ENCODE data around the gene GBA2.

The GBA2 gene

DNA sequence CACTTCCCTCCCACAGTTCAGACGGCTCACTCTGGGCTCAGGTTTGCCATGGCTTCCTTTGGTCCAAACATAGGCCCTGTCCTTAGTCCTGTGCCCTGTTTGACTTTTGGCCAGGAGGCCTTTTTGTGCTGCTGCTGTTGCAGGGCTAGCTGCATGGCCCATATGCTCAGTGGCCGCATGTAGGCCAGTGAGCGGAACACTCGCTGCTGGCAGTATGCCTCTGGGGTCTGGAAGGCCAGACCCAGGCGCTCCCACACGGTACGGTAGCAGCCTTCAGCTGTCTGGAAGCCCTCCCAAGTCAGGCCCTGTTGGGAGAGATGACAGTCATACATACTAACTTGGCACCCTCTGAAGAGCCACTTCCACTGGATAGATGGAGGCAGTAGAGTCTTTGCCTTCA, 11.9 kb downstream of the GBA2 start:
- DNase-seq: no peak

DNA sequence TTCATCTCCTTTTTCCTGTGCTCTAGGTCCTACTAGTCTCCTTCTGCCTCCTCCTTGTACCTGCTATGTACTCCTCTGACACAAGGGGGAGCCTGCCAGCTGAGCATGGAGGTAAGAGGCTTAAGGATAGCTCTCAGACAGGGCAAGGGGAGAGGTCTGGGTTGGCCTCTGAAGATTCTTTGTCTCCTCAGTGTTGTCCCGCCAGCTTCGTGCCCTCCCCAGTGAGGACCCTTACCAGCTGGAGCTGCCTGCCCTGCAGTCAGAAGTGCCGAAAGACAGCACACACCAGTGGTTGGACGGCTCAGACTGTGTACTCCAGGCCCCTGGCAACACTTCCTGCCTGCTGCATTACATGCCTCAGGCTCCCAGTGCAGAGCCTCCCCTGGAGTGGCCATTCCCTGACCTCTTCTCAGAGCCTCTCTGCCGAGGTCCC, 12.8 kb downstream of the GBA2 start:
- no peak for DNase-seq

DNA sequence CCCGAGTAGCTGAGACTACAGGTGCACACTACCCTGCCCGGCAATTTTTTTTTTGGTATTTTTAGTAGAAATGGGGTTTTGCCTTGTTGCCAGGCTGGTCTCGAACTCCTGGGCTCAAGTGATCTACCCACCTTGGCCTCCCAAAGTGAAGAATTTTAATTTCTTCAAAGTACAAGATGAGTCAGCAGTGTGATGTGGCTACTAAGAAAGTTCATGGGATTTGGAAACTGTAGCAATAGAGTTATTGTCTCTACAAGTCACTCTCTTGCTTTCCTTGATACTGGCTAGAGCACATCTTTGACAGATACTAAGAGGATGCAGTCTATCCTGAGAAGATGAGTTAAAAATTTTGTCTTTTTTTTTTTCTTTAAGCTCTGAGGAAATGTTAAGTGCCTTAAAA, 14.9 kb downstream of the GBA2 start:
- DNase-seq: no peak

DNA sequence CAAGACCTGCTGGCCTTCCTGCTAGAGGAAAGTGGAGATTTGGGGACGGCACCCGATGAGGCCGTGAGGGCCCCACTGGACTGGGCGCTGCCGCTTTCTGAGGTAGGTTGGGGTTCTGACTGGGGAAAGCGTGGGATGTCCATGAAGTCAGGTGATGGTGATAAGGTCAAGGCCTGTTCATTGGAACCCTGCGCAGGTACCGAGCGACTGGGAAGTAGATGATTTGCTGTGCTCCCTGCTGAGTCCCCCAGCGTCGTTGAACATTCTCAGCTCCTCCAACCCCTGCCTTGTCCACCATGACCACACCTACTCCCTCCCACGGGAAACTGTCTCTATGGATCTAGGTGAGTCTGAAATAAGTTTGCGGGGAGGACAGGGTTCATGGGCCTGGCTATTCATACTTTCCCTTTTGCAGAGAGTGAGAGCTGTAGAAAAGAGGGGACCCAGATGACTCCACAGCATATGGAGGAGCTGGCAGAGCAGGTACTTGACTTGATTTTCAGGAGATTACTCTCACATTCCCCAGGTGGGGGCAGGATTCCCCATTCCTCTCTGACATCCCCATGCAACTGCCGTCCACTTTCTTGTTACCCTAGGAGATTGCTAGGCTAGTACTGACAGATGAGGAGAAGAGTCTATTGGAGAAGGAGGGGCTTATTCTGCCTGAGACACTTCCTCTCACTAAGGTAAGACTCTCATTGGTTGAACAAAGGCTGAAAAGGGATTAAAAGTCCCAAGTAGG, 16.1 kb downstream of the GBA2 start:
- DNase-seq: no peak

- DNase-seq: peak; percentile 65
Observed at GRCh38 chr9:35732185-35732799, 16.7 kb downstream of the GBA2 start, which contains the start of the genes CREB3 and TLN1. Gene CREB3, plus strand, starts transcription at chr9:35732666. Its CDS starts 107 bp downstream, at chr9:35732773. Gene TLN1, minus strand, starts transcription at chr9:35732195. Its CDS starts 6,501 bp downstream, at chr9:35725694.

GRCh38 chr9:35731415-35732184, 17.4 kb downstream of the GBA2 start:
- no peak for DNase-seq

- DNase-seq: no peak
Observed at GRCh38 chr9:35730486-35730854, 18.6 kb downstream of the GBA2 start.

DNA sequence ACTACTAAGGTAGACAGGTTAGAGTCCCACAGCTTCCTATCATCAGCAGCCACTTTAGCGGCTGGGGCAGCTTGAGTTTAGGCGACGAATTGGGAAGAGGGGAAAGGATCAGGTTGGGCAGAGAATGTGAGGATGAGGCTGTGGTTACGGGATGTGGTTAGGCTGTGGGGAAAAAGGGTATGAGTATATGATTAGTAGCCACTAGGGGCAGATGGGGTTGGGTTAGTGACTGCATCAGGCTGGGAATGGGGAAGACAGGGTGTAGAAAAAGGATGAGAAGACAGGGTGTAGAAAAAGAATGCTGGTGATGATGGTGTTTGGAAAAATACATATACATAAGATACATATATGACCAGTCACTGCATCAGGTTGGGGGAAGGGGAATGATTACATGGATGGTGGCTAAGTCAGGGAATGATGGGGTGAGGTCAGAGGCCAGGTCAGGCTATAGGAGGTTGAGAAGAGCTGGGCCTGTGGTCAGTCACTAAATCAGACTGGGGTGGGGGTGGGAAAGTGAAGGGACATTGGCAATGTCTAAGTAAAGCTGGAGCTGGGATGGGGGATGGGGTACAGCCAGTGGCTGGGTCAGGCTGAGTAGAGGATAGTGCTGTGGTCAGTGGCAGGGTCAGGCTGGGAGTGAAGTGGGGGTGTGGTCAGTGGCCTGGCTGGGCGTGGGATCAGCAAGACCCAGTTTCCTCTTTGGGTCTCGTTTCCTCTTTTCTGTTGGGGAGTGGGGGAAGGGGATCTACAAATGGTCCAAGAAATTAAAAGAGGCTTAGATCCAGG, 19.1 kb downstream of the GBA2 start:
- no peak for DNase-seq

GRCh38 chr9:35729101-35729500, 19.9 kb downstream of the GBA2 start:
- DNase-seq: no peak

- no peak for DNase-seq
Observed at GRCh38 chr9:35728041-35728971, 20.7 kb downstream of the GBA2 start.

- no peak for DNase-seq
Observed at GRCh38 chr9:35727676-35728040, 21.4 kb downstream of the GBA2 start.

GRCh38 chr9:35726931-35727330, 22.1 kb downstream of the GBA2 start:
- DNase-seq: no peak

GRCh38 chr9:35725362-35725761, 23.7 kb downstream of the GBA2 start:
- DNase-seq: no peak

DNA sequence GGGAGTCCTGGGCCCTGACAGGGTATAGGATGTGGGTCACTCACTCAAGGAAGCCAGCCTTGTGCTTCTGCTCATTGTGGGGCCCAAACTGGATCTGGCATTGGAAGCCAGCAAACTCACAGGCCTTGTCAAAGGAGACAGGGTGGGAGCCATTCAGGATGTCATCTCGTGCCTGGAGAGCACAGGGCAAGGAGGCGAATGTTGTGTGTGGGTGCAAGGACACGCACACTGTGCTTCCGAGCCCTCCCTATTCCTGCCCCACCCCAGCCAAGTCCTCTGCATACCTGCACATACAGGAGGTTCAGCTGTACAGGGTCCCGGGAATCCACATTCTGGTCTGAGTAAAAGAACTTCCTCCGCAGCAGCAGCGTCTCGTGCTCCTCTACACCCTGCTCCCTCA, 25.1 kb downstream of the GBA2 start:
- DNase-seq: no peak

DNA sequence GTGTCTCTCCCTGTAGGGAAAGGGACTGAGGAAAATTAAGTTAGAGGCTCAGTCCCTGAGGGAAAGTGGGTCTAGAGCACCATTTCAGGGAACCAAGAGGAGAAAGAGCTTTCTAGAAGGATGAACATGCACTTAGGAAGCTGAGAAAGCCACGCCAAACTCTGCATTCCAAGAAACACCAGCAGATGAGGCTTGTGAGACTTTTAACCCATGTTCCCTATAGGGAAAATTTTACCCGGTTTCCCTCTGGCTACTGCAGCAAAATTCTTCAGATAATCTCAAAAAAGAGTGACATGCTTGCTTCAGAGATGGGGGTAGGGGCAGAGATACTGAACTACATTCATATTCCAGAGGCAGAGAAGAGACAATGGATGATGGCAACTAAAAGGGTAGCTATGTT, 25.6 kb downstream of the GBA2 start:
- no peak for DNase-seq

DNA sequence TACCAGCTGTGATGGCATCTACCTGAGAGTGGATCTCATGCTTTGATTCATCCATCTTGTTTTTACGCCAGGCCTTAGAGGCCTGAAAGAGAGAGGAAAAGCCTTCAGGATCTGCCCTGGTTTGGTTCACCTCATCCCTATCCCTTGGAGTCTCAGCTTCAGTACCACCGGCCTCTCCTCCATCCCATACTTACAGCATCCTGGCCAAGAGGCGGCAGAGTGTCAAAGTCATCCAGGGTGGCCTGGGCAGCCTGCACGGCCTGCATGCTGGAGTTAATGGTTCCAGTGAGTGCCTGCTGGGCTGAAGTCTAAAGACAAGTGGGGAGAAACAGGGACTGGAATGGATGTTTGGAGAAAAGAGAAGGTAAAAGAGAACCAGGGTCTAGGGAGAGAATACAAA, 29.5 kb downstream of the GBA2 start:
- DNase-seq: no peak

DNA sequence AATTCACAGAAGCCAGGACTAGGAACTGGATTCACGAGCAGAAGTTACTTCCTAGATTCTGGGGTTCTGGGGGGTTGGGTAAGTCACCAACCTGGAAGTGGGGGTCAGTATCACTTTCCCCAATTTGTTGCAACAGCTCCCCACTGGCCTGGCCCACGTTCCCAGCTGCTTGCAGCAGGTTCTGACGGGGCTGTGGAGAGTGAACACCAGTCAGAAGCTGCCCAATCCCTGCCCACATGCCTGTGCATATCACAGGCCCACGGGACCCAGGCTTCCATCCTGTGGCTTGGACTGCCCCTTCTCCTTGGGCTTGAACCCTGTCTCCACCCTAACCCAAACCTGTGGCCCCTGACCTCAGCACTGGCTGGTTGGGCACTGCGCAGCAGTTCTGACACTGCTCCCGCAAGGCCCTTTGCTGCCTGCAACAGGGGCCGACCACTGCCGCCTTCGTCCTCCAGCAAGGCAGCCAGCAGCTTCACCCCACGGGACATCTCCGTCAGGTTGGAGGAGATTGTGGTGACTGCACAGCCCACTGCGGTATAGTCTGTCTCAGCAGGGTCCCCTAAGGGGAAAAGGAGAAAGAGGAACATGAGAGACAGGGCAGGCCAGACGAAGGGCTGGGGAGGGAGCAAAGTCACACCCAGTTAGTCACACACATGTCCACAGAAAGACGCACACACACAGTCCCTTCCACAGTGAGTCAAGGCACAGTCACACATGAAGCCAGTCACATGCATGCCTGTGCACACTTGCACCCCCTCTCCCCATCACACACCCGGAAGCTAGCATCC, 30.1 kb downstream of the GBA2 start:
- DNase-seq: no peak

DNA sequence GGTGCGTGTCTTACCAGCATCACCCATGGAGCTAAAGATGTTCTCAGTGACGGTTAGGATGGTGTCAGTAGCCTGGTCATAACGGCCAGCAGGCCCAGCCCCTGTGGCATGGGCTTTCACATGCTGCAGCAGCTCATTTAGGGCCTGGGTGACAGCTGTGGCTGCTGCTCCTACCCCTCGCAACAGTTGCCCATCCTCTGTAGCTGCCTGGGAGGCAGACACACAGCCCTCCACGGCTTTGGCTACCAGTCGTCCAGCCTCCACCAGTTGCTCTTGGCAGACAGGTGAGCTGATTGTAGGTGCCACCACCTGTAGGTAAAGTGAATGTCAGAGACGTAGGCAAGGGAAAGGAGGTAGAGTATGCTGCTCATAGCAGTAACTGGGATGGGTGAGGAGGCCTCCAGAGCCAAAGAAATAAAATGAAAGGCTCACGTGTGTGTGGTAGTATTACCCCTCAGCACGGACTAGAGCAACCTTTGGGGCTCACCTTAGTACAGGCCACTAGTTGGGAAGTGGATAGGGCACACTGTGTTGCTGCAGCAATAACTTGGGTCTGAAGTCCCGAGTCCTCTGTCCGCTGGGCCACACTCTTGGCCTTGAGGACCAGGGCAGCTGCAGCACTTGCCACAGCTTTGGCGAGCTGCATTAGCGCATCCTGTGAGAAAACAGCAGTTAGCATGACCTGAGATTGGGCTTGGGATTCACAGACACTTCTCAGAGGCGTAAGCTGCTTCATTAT, 31.7 kb downstream of the GBA2 start:
- DNase-seq: no peak

GRCh38 chr9:35716230-35716629, 32.8 kb downstream of the GBA2 start:
- DNase-seq: no peak

- DNase-seq: no peak
Observed at GRCh38 chr9:35714579-35715252, 34.3 kb downstream of the GBA2 start.

All from NCI-H1417 treated with DMSO at 0.1 percent for 48 hours (cell line).